Neural cell (in vitro differentiated cells): Measurements from ENCODE around the gene LRRC8C. TPM values are rescaled to one million over a fixed set of nuclear protein-coding genes. Genes with fewer than 3 reads are reported as not detected.

Source experiments
- H2AFZ ChIP-seq: fragments of 200-600, 300-800 bp; sonication (generic), shearing (Covaris generic); 2 replicates; pipeline ENCODE4 v1.6.0; 2014; ENCODE audit warnings: low read depth, mild to moderate bottlenecking, antibody characterized with exemption, low read length, moderate library complexity
- H3F3A ChIP-seq: fragments of 200-600 bp; shearing (Covaris generic); 2 replicates; pipeline ENCODE4 v1.6.1; 2016; ENCODE audit warnings: mild to moderate bottlenecking, moderate library complexity, mixed read lengths, antibody characterized with exemption, low read length; ENCODE audit not compliant: insufficient read depth, poor library complexity, severe bottlenecking
- H3K27ac ChIP-seq: fragments of 200-600, 300-800 bp; sonication (generic), shearing (Covaris generic); 2 replicates; pipeline ENCODE4 v1.5.1; 2014; ENCODE audit warnings: mild to moderate bottlenecking, low read length, moderate library complexity
- H3K27me3 ChIP-seq: fragments of 300-800, 200-600 bp; sonication (generic), shearing (Covaris generic); 2 replicates; pipeline ENCODE4 v1.6.0; 2014; ENCODE audit warnings: mild to moderate bottlenecking, low read depth, low read length, moderate library complexity; ENCODE audit not compliant: insufficient read depth
- H3K36me3 ChIP-seq: fragments of 300-800, 200-600 bp; sonication (generic), shearing (Covaris generic); 2 replicates; pipeline ENCODE4 v1.5.1; 2014; ENCODE audit warnings: mild to moderate bottlenecking, antibody characterized with exemption, low read length, moderate library complexity; ENCODE audit not compliant: insufficient read depth
- H3K4me2 ChIP-seq: fragments of 300-800, 200-600 bp; sonication (generic), shearing (Covaris generic); 2 replicates; pipeline ENCODE4 v1.6.0; 2014; ENCODE audit warnings: mild to moderate bottlenecking, low read length
- H3K4me3 ChIP-seq: fragments of 300-800, 200-600 bp; sonication (generic), shearing (Covaris generic); 2 replicates; pipeline ENCODE4 v1.5.1; 2014; ENCODE audit warnings: mild to moderate bottlenecking, low read length, moderate library complexity
- H3K79me2 ChIP-seq: fragments of 200-600 bp; shearing (Covaris generic); replicated peaks from 2 replicates; pipeline ENCODE4 v1.6.0; 2014; ENCODE audit warnings: mild to moderate bottlenecking, low read length, moderate library complexity; ENCODE audit not compliant: insufficient read depth
- H3K9ac ChIP-seq: fragments of 300-800, 200-600 bp; sonication (generic), shearing (Covaris generic); 2 replicates; pipeline ENCODE4 v1.6.1; 2016; ENCODE audit warnings: mild to moderate bottlenecking, low read length, mixed read lengths
- H3K9me2 ChIP-seq: fragments of 200-600 bp; shearing (Covaris generic); 2 replicates; pipeline ENCODE4 v1.6.1; 2016; ENCODE audit warnings: mild to moderate bottlenecking, low read length, mixed read lengths; ENCODE audit not compliant: insufficient read depth
- H3K9me3 ChIP-seq: fragments of 200-600, 300-800 bp; sonication (generic), shearing (Covaris generic); 2 replicates; pipeline ENCODE4 v1.6.1; 2016; ENCODE audit warnings: mild to moderate bottlenecking, mixed run types, low read length, moderate library complexity, mixed read lengths
- H4K20me1 ChIP-seq: fragments of 200-600 bp; shearing (Covaris generic); 2 replicates; pipeline ENCODE4 v1.6.1; 2016; ENCODE audit warnings: mild to moderate bottlenecking, mixed run types; ENCODE audit not compliant: insufficient read depth
- EP300 ChIP-seq: fragments of 450-650 bp; conservative IDR thresholded peaks from 2 replicates; pipeline ENCODE4 v1.6.1; 2014; ENCODE audit warnings: antibody characterized with exemption, mild to moderate bottlenecking, moderate library complexity; ENCODE audit not compliant: poor library complexity, severe bottlenecking
- EZH2 ChIP-seq: fragments of 200-600, 300-800 bp; shearing (Covaris generic), sonication (generic); IDR thresholded peaks from 2 replicates; pipeline ENCODE4 v1.6.1; 2014; ENCODE audit warnings: antibody characterized with exemption, low read length, borderline replicate concordance, mild to moderate bottlenecking; ENCODE audit not compliant: insufficient read depth, poor library complexity, severe bottlenecking
- MXI1 ChIP-seq: fragments of 450-650 bp; conservative IDR thresholded peaks from 2 replicates; pipeline ENCODE4 v1.6.1; 2014; ENCODE audit warnings: antibody characterized with exemption, mild to moderate bottlenecking; ENCODE audit not compliant: poor library complexity, severe bottlenecking
- POLR2AphosphoS5 ChIP-seq: IDR thresholded peaks from 2 replicates; pipeline ENCODE4 v1.6.1; 2012
- RAD21 ChIP-seq: fragments of 450-650 bp; conservative IDR thresholded peaks from 2 replicates; pipeline ENCODE4 v1.6.1; 2014; ENCODE audit warnings: antibody characterized with exemption, mild to moderate bottlenecking, moderate library complexity
- SMC3 ChIP-seq: fragments of 450-650 bp; conservative IDR thresholded peaks from 2 replicates; pipeline ENCODE4 v1.6.1; 2014; ENCODE audit warnings: antibody characterized with exemption, mild to moderate bottlenecking, moderate library complexity; ENCODE audit not compliant: poor library complexity
- TAF1 ChIP-seq: IDR thresholded peaks from 2 replicates; pipeline ENCODE4 v1.6.1; 2012; ENCODE audit warnings: low read depth
- polyA plus RNA-seq: library from polyadenylated mRNA; depleted of rRNA; stranded (reverse); fragments of >200 nt; gene quantifications from 2 replicates; pipeline ENCODE4 v1.2.3, GENCODE V29; 2014
- TF ChIP-seq, protein P1 (sequence below): fragments of 450-650 bp; IDR thresholded peaks from 2 replicates; pipeline ENCODE4 v1.5.1; 2014; ENCODE audit warnings: antibody characterized with exemption, mild to moderate bottlenecking, moderate library complexity; ENCODE audit not compliant: poor library complexity, severe bottlenecking
- TF ChIP-seq, protein P2 (sequence below): IDR thresholded peaks from 2 replicates; pipeline ENCODE4 v1.6.1; 2012; ENCODE audit warnings: borderline replicate concordance

The LRRC8C gene
- polyA plus RNA-seq, 1 donor from 2014 or later: 0.78 TPM

DNA sequence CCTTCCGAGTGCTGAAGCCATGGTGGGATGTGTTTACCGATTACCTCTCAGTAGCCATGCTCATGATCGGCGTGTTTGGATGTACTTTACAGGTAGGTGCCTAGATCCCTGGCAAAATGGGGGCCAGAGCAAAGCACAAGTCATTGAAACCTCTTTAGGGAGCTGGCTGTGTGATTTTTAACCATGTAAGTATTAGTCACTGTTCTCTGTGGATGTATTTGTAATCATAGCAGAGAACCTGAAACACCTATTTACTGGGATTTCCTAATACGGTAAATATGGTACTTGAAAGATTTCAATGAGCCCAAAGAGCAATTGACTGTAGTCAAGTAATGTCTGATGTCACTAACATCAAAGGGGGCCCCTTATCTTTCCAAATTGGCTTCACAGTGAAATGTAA, 53.6 kb downstream of the LRRC8C start:
- Histone ChIP-seq H3K36me3 (no peaks in the 10 kb centered on the region), H4K20me1 (no peaks in the 10 kb centered on the region), H3K4me3 (no peak overlapping the region), H3K27ac (no peak overlapping the region), H3K9me2 (no peaks in the 10 kb centered on the region), H2AFZ (no peak overlapping the region), H3F3A (no peaks in the 10 kb centered on the region), H3K27me3 (no peaks in the 10 kb centered on the region), H3K9ac (no peak overlapping the region), H3K79me2 (no peaks in the 10 kb centered on the region), H3K9me3 (no peaks in the 10 kb centered on the region), H3K4me2 (no peak overlapping the region)
- no peak for TF ChIP-seq SMC3
- TF ChIP-seq EZH2: no peak
- TF ChIP-seq MXI1: no peak
- TF ChIP-seq, protein P1, sequence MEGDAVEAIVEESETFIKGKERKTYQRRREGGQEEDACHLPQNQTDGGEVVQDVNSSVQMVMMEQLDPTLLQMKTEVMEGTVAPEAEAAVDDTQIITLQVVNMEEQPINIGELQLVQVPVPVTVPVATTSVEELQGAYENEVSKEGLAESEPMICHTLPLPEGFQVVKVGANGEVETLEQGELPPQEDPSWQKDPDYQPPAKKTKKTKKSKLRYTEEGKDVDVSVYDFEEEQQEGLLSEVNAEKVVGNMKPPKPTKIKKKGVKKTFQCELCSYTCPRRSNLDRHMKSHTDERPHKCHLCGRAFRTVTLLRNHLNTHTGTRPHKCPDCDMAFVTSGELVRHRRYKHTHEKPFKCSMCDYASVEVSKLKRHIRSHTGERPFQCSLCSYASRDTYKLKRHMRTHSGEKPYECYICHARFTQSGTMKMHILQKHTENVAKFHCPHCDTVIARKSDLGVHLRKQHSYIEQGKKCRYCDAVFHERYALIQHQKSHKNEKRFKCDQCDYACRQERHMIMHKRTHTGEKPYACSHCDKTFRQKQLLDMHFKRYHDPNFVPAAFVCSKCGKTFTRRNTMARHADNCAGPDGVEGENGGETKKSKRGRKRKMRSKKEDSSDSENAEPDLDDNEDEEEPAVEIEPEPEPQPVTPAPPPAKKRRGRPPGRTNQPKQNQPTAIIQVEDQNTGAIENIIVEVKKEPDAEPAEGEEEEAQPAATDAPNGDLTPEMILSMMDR: no peak
- TF ChIP-seq TAF1: no peak
- TF ChIP-seq, protein P2, sequence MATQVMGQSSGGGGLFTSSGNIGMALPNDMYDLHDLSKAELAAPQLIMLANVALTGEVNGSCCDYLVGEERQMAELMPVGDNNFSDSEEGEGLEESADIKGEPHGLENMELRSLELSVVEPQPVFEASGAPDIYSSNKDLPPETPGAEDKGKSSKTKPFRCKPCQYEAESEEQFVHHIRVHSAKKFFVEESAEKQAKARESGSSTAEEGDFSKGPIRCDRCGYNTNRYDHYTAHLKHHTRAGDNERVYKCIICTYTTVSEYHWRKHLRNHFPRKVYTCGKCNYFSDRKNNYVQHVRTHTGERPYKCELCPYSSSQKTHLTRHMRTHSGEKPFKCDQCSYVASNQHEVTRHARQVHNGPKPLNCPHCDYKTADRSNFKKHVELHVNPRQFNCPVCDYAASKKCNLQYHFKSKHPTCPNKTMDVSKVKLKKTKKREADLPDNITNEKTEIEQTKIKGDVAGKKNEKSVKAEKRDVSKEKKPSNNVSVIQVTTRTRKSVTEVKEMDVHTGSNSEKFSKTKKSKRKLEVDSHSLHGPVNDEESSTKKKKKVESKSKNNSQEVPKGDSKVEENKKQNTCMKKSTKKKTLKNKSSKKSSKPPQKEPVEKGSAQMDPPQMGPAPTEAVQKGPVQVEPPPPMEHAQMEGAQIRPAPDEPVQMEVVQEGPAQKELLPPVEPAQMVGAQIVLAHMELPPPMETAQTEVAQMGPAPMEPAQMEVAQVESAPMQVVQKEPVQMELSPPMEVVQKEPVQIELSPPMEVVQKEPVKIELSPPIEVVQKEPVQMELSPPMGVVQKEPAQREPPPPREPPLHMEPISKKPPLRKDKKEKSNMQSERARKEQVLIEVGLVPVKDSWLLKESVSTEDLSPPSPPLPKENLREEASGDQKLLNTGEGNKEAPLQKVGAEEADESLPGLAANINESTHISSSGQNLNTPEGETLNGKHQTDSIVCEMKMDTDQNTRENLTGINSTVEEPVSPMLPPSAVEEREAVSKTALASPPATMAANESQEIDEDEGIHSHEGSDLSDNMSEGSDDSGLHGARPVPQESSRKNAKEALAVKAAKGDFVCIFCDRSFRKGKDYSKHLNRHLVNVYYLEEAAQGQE: no peak
- no peak for TF ChIP-seq RAD21
- no peak for TF ChIP-seq EP300
- no peak for TF ChIP-seq POLR2AphosphoS5

DNA sequence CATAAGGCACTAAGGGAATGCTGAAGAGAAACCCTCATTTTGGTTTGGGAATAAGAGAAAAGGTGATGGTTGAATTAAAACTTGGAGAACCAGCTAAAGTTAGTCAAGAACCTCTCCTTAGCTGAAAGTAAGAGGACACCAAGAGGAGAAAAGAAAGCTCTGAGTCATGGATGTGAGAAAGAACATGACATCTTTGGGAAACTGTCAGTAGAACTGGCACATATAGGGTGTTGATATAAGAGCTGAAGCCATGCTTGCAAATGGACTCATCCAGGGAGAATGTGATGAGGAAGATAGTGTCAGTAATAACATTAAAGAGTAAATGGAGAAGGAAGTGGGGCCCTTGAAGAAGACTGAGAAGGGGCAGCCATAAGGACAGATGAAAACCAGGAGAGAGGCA, 54.3 kb downstream of the LRRC8C start:
- H3K9me3 ChIP-seq: no peaks in the 10 kb centered on the region
- no peaks in the 10 kb centered on the region for H3F3A ChIP-seq
- no peaks in the 10 kb centered on the region for H3K36me3 ChIP-seq
- TF ChIP-seq, protein P1: no peak
- TF ChIP-seq TAF1 (no peak), EZH2 (no peak), EP300 (no peak), RAD21 (no peak), MXI1 (no peak), POLR2AphosphoS5 (no peak), SMC3 (no peak)
- TF ChIP-seq, protein P2: no peak
- H3K4me2 ChIP-seq: no peak overlapping the region
- no peak overlapping the region for H2AFZ ChIP-seq
- H3K4me3 ChIP-seq: no peak overlapping the region
- H3K27me3 ChIP-seq: no peaks in the 10 kb centered on the region
- no peak overlapping the region for H3K27ac ChIP-seq
- H3K79me2 ChIP-seq: no peaks in the 10 kb centered on the region
- no peak overlapping the region for H3K9ac ChIP-seq
- H3K9me2 ChIP-seq: no peaks in the 10 kb centered on the region
- no peaks in the 10 kb centered on the region for H4K20me1 ChIP-seq
